ENCODE data around the gene TAS2R40.

DNA sequence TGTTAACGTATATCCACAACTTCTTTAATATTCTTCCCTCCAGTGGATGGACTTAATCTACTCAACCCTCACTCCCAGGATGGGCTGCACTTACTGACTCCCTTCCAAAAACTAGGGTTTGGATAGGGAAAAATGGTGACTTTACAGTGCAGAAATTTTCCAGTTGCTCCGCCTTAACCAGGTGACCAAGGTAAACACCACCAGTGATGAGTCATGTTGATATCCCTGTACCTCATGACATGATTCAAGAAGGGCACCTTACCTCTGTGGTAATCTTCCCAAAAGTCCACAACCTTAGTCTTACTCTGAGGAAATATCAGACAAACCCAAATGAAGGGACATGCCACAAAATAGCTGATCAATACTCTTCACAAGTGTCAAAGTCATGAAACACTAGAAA lies 37.9 kb downstream of the TAS2R40 start:
- TF ChIP-seq POLR2A (IDR thresholded peaks at IDR 0.05; ENCODE audit: low read depth, low read length) (no peak), TAF1 (IDR thresholded peaks at IDR 0.05; ENCODE audit: borderline replicate concordance, low read depth, low read length) (no peak), POLR2AphosphoS5 (IDR thresholded peaks at IDR 0.05; ENCODE audit: low read depth, low read length) (no peak)

All from GM12892 (cell line).